Ishikawa (cell line): ENCODE data around the gene KIF26B.

Experiments
- CREB1 ChIP-seq: IDR thresholded peaks from 2 replicates; pipeline ENCODE4 v1.6.1; 2012; ENCODE audit warnings: low read depth
- EGR1 ChIP-seq: IDR thresholded peaks from 2 replicates; pipeline ENCODE4 v1.6.1; 2012
- EP300 ChIP-seq: IDR thresholded peaks from 2 replicates; pipeline ENCODE4 v1.6.1; 2012; ENCODE audit warnings: borderline replicate concordance
- MAX ChIP-seq: IDR thresholded peaks from 2 replicates; pipeline ENCODE4 v1.6.1; 2012
- TAF1 ChIP-seq: IDR thresholded peaks from 2 replicates; pipeline ENCODE4 v1.6.1; 2012; ENCODE audit warnings: low read depth, mild to moderate bottlenecking
- TCF12 ChIP-seq: IDR thresholded peaks from 2 replicates; pipeline ENCODE4 v1.6.1; 2012; ENCODE audit warnings: low read depth
- YY1 ChIP-seq: IDR thresholded peaks from 2 replicates; pipeline ENCODE4 v1.6.1; 2012; ENCODE audit warnings: low read depth
- TF ChIP-seq, protein P1 (sequence below): IDR thresholded peaks from 2 replicates; pipeline ENCODE4 v1.6.1; 2012; ENCODE audit warnings: low read depth, mild to moderate bottlenecking

DNA sequence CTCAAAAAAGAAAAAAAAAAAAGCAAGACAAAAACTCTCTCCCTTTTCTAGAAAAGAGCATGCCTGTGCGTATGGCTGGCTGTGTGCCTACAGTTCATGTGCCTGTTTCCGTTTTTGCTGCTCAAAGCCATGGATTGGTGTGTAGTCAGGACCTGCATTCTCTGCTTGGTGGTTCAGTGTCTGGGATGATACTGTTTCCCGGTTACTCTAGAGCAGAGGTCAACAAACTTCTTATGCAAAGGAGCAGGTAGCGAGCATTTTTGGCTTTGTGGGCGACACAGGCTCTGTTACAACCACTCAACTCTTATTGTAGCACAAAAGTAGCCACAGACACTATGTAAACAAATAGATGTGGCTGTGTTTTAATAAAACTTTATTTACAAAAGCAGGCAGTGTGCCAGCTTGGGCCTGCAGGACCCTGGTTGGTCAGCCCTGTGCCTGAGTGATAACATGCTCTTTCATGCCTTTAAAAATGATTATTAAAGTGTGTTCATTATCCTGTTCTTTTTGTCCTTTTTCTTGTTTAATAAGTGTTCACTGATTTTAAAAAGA, 524.2 kb downstream of the KIF26B start:
- TF ChIP-seq MAX (no peak), EGR1 (no peak), EP300 (no peak), TCF12 (no peak), YY1 (no peak), TAF1 (no peak), CREB1 (no peak)
- TF ChIP-seq, protein P1, sequence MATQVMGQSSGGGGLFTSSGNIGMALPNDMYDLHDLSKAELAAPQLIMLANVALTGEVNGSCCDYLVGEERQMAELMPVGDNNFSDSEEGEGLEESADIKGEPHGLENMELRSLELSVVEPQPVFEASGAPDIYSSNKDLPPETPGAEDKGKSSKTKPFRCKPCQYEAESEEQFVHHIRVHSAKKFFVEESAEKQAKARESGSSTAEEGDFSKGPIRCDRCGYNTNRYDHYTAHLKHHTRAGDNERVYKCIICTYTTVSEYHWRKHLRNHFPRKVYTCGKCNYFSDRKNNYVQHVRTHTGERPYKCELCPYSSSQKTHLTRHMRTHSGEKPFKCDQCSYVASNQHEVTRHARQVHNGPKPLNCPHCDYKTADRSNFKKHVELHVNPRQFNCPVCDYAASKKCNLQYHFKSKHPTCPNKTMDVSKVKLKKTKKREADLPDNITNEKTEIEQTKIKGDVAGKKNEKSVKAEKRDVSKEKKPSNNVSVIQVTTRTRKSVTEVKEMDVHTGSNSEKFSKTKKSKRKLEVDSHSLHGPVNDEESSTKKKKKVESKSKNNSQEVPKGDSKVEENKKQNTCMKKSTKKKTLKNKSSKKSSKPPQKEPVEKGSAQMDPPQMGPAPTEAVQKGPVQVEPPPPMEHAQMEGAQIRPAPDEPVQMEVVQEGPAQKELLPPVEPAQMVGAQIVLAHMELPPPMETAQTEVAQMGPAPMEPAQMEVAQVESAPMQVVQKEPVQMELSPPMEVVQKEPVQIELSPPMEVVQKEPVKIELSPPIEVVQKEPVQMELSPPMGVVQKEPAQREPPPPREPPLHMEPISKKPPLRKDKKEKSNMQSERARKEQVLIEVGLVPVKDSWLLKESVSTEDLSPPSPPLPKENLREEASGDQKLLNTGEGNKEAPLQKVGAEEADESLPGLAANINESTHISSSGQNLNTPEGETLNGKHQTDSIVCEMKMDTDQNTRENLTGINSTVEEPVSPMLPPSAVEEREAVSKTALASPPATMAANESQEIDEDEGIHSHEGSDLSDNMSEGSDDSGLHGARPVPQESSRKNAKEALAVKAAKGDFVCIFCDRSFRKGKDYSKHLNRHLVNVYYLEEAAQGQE: no peak
